ENCODE data around the gene NUP210. TPM values are rescaled to one million over a fixed set of nuclear protein-coding genes. Genes with fewer than 3 reads are reported as not detected.

Gene NUP210
- total RNA-seq, 1 donor from 2014 or later: 3.0 TPM

GRCh38 chr3:13408890-13409289 is 11.2 kb downstream of the NUP210 start:
- DNase-seq (ENCODE audit: low spot score): no peak
- H3K4me1 Mint-ChIP-seq (ENCODE audit: unreplicated experiment): peaks cover 8% of the 10 kb centered on the region
- no peak for TF ChIP-seq CTCF (IDR thresholded peaks at IDR 0.05; ENCODE audit: unreplicated experiment)
- no peak overlapping the region for H3K27ac Mint-ChIP-seq (ENCODE audit: unreplicated experiment)
- H3K9me3 Mint-ChIP-seq (ENCODE audit: unreplicated experiment): no peaks in the 10 kb centered on the region
- H3K4me3 Mint-ChIP-seq (ENCODE audit: unreplicated experiment): no peak overlapping the region
- H3K27me3 Mint-ChIP-seq (ENCODE audit: unreplicated experiment): peaks cover 4% of the 10 kb centered on the region
- H3K36me3 Mint-ChIP-seq (ENCODE audit: low read depth, unreplicated experiment): no peaks in the 10 kb centered on the region

DNA sequence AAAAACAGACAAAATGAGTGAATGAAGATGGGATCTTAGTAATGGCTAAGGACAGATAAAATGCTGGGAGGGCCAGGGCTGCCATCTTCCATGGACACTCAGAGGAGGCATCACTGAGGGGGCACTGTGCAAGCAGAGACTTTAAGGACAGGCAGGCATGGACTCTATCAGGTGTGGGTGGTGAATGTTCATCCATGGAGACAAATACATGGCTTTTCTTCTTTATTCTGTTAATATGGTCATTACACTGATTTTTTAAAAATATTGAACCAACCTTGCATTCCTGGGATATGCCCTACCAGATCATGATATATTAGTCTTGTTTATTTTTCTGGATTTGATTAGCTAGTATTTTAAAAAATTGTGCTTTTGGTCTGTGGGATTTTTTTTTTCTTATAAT is 12.2 kb downstream of the NUP210 start:
- no peak for TF ChIP-seq CTCF (IDR thresholded peaks at IDR 0.05; ENCODE audit: unreplicated experiment)
- H3K27ac Mint-ChIP-seq (ENCODE audit: unreplicated experiment): no peak overlapping the region
- H3K4me3 Mint-ChIP-seq (ENCODE audit: unreplicated experiment): no peak overlapping the region
- H3K36me3 Mint-ChIP-seq (ENCODE audit: low read depth, unreplicated experiment): no peaks in the 10 kb centered on the region
- H3K27me3 Mint-ChIP-seq (ENCODE audit: unreplicated experiment): peaks cover 4% of the 10 kb centered on the region
- no peak for DNase-seq (ENCODE audit: low spot score)
- H3K4me1 Mint-ChIP-seq (ENCODE audit: unreplicated experiment): peaks cover 9% of the 10 kb centered on the region
- H3K9me3 Mint-ChIP-seq (ENCODE audit: unreplicated experiment): no peaks in the 10 kb centered on the region

DNA sequence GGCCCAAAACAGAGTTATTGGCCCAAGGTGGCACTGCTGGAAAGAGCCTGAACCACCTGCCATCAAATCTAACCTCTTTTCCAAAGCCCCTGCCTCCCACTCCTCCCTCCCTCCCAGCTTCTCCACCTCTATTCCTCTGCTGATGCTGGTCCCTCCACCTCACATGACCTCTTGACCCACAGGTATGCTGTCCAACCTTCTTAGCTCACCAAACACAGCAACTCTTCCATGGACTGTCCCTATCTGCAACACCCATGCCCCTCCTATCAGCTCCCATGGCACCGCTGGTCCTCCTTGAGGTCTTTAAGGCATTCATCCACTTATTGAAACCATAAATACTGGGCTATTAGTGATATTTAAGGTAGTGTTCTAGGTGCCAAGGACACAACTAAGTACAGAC is 12.6 kb downstream of the NUP210 start:
- Mint-ChIP-seq H3K9me3 (ENCODE audit: unreplicated experiment) (no peaks in the 10 kb centered on the region), H3K36me3 (ENCODE audit: low read depth, unreplicated experiment) (no peaks in the 10 kb centered on the region), H3K27ac (ENCODE audit: unreplicated experiment) (no peak overlapping the region), H3K27me3 (ENCODE audit: unreplicated experiment) (peaks cover 4% of the 10 kb centered on the region), H3K4me1 (ENCODE audit: unreplicated experiment) (peaks cover 9% of the 10 kb centered on the region), H3K4me3 (ENCODE audit: unreplicated experiment) (no peak overlapping the region)
- DNase-seq (ENCODE audit: low spot score): no peak
- no peak for TF ChIP-seq CTCF (IDR thresholded peaks at IDR 0.05; ENCODE audit: unreplicated experiment)

DNA sequence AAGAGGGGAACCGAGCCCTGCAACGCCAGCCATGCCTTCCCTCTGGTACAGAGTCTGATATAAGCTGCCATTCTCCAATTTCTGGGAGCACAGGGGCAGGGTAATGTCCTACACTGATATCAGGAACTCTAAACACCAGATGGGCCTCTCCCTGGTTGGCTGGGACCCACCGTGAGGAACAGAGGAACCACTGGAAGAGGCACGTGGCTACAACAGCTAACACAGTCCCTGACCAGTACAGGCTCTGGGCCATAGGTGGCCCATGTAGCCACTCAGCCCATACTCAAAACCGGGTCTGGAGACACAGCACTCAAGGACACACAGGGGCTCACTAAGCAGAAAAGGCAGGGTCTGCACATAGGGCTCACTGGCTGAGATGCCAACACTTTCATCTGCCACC is 13.9 kb downstream of the NUP210 start:
- no peak overlapping the region for H3K27ac Mint-ChIP-seq (ENCODE audit: unreplicated experiment)
- no peaks in the 10 kb centered on the region for H3K36me3 Mint-ChIP-seq (ENCODE audit: low read depth, unreplicated experiment)
- H3K27me3 Mint-ChIP-seq (ENCODE audit: unreplicated experiment): peaks cover 4% of the 10 kb centered on the region
- no peak for DNase-seq (ENCODE audit: low spot score)
- no peaks in the 10 kb centered on the region for H3K9me3 Mint-ChIP-seq (ENCODE audit: unreplicated experiment)
- TF ChIP-seq CTCF (IDR thresholded peaks at IDR 0.05; ENCODE audit: unreplicated experiment): no peak
- H3K4me1 Mint-ChIP-seq (ENCODE audit: unreplicated experiment): peaks cover 9% of the 10 kb centered on the region
- no peak overlapping the region for H3K4me3 Mint-ChIP-seq (ENCODE audit: unreplicated experiment)

- H3K27me3 Mint-ChIP-seq (ENCODE audit: unreplicated experiment): peaks cover 4% of the 10 kb centered on the region
- H3K4me1 Mint-ChIP-seq (ENCODE audit: unreplicated experiment): peaks cover 9% of the 10 kb centered on the region
- H3K27ac Mint-ChIP-seq (ENCODE audit: unreplicated experiment): no peak overlapping the region
- DNase-seq (ENCODE audit: low spot score): no peak
- no peak overlapping the region for H3K4me3 Mint-ChIP-seq (ENCODE audit: unreplicated experiment)
- H3K36me3 Mint-ChIP-seq (ENCODE audit: low read depth, unreplicated experiment): no peaks in the 10 kb centered on the region
- TF ChIP-seq CTCF (IDR thresholded peaks at IDR 0.05; ENCODE audit: unreplicated experiment): no peak
- no peaks in the 10 kb centered on the region for H3K9me3 Mint-ChIP-seq (ENCODE audit: unreplicated experiment)
Measured at GRCh38 chr3:13405614-13406013, 14.5 kb downstream of the NUP210 start.
